ENCODE measurements around the gene BLOC1S3.

Gene BLOC1S3

GRCh38 chr19:45146741-45147205 is 31.8 kb upstream of the BLOC1S3 start:
- no peak for DNase-seq

- no peak for DNase-seq
Observed at GRCh38 chr19:45147835-45148676, 30.5 kb upstream of the BLOC1S3 start.

GRCh38 chr19:45149129-45149528 is 29.5 kb upstream of the BLOC1S3 start:
- no peak for DNase-seq

- DNase-seq, result no peak
Observed at GRCh38 chr19:45150180-45150579, 28.4 kb upstream of the BLOC1S3 start.

GRCh38 chr19:45150751-45151281 is 27.8 kb upstream of the BLOC1S3 start:
- no peak for DNase-seq

- DNase-seq, result no peak
Observed at GRCh38 chr19:45151320-45151719, 27.3 kb upstream of the BLOC1S3 start.

- DNase-seq, result no peak
Observed at GRCh38 chr19:45151821-45152503, 26.6 kb upstream of the BLOC1S3 start.

GRCh38 chr19:45152504-45153338 is 25.9 kb upstream of the BLOC1S3 start:
- no peak for DNase-seq

GRCh38 chr19:45153339-45154063 is 25.1 kb upstream of the BLOC1S3 start:
- no peak for DNase-seq

- no peak for DNase-seq
Observed at GRCh38 chr19:45154064-45154827, 24.3 kb upstream of the BLOC1S3 start.

- no peak for DNase-seq
Observed at GRCh38 chr19:45156011-45156630, 22.5 kb upstream of the BLOC1S3 start.

- no peak for DNase-seq
Observed at GRCh38 chr19:45156751-45157150, 21.8 kb upstream of the BLOC1S3 start.

GRCh38 chr19:45158503-45159209 is 19.9 kb upstream of the BLOC1S3 start:
- DNase-seq, result no peak

GRCh38 chr19:45159210-45159970 is 19.2 kb upstream of the BLOC1S3 start:
- no peak for DNase-seq

GRCh38 chr19:45159971-45160324 is 18.6 kb upstream of the BLOC1S3 start:
- DNase-seq, result no peak

GRCh38 chr19:45160870-45161737 is 17.5 kb upstream of the BLOC1S3 start, which contains the start of gene NKPD1:
NKPD1 (minus strand) TSS chr19:45160982; CDS start chr19:45160150, 832 bp downstream.
- no peak for DNase-seq

- no peak for DNase-seq
Observed at GRCh38 chr19:45161738-45162607, 16.6 kb upstream of the BLOC1S3 start.

Data from SIG-M5 (cell line).